NCI-H1694 (cell line): ENCODE data around the gene CST6.

Source experiments
- DNase-seq: peaks from one replicate; lab custom pipeline; 2025; lab: John Stamatoyannopoulos, UW

The CST6 gene

GRCh38 chr11:66011785-66012303, at the start of gene CST6:
CST6 (plus strand) TSS chr11:66012008; CDS start chr11:66012045, 37 bp downstream.
- no peak for DNase-seq

GRCh38 chr11:65962141-65962564, 49.7 kb upstream of the CST6 start:
- DNase-seq = no peak

- DNase-seq = no peak
These were observed 46.9 kb upstream of the CST6 start for GRCh38 chr11:65964906-65965305.

- DNase-seq = no peak
These were observed 45.6 kb upstream of the CST6 start for GRCh38 chr11:65965986-65966762.

GRCh38 chr11:65967329-65967934, 44.4 kb upstream of the CST6 start:
- DNase-seq = no peak

GRCh38 chr11:65968600-65969482, 43.0 kb upstream of the CST6 start:
- DNase-seq = no peak

GRCh38 chr11:65972116-65972515, 39.7 kb upstream of the CST6 start:
- DNase-seq = no peak

GRCh38 chr11:65973439-65974110, 38.2 kb upstream of the CST6 start:
- no peak for DNase-seq

- DNase-seq = no peak
These were observed 36.0 kb upstream of the CST6 start for GRCh38 chr11:65975771-65976170.

GRCh38 chr11:65976216-65977176, 35.3 kb upstream of the CST6 start:
- no peak for DNase-seq

GRCh38 chr11:65977621-65978390, 34.0 kb upstream of the CST6 start:
- no peak for DNase-seq

- no peak for DNase-seq
These were observed 33.2 kb upstream of the CST6 start for GRCh38 chr11:65978391-65979238.

GRCh38 chr11:65979261-65979759, 32.5 kb upstream of the CST6 start:
- no peak for DNase-seq

GRCh38 chr11:65981101-65981740, 30.6 kb upstream of the CST6 start:
- DNase-seq = no peak

- DNase-seq = no peak
These were observed 29.6 kb upstream of the CST6 start for GRCh38 chr11:65981972-65982823.

GRCh38 chr11:65982824-65983588, 28.8 kb upstream of the CST6 start:
- no peak for DNase-seq
